ENCODE results near the gene ALDH1L1.

GRCh38 chr3:126130981-126131745 is 49.2 kb downstream of the ALDH1L1 start:
- TF ChIP-seq SNAI2 (CRISPR knock-in tag; IDR thresholded peaks at IDR 0.05) (no peak), ZFP30 (CRISPR knock-in tag; IDR thresholded peaks at IDR 0.05) (no peak), ZNF70 (CRISPR knock-in tag; IDR thresholded peaks at IDR 0.05) (no peak), ZNF565 (CRISPR knock-in tag; conservative IDR thresholded peaks at IDR 0.05; ENCODE audit: low read depth) (no peak), CSDC2 (CRISPR knock-in tag; IDR thresholded peaks at IDR 0.05) (no peak), ZFP3 (CRISPR knock-in tag; IDR thresholded peaks at IDR 0.05) (no peak), ISL1 (CRISPR knock-in tag; IDR thresholded peaks at IDR 0.05) (no peak), TSHZ2 (CRISPR knock-in tag; IDR thresholded peaks at IDR 0.05) (no peak), TOX (CRISPR knock-in tag; IDR thresholded peaks at IDR 0.05; ENCODE audit: borderline replicate concordance) (no peak), BACH2 (CRISPR knock-in tag; IDR thresholded peaks at IDR 0.05; ENCODE audit: borderline replicate concordance) (no peak)
- TF ChIP-seq, protein P1, sequence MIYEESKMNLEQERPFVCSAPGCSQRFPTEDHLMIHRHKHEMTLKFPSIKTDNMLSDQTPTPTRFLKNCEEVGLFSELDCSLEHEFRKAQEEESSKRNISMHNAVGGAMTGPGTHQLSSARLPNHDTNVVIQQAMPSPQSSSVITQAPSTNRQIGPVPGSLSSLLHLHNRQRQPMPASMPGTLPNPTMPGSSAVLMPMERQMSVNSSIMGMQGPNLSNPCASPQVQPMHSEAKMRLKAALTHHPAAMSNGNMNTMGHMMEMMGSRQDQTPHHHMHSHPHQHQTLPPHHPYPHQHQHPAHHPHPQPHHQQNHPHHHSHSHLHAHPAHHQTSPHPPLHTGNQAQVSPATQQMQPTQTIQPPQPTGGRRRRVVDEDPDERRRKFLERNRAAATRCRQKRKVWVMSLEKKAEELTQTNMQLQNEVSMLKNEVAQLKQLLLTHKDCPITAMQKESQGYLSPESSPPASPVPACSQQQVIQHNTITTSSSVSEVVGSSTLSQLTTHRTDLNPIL (CRISPR knock-in tag; IDR thresholded peaks at IDR 0.05; ENCODE audit: low read depth) = no peak

Measured in SK-N-SH treated with all-trans-retinoic acid at 6 μM for 48 hours (cell line).